Left forelimb (tissue), 1 donor: ENCODE measurements around the gene ZBED1.
"Not testable (repeated sequence)": the region's sequence is repeated elsewhere in the genome, so short reads cannot be mapped to it uniquely, and the experiment has no call there.

Experiments used
- DNase-seq: peaks from one replicate; pipeline ENCODE4 v3.0.0-alpha.2; 2018; ENCODE audit warnings: low spot score

ZBED1 gene

GRCh38 chrX:2500803-2501558 is at the start of gene ZBED1, which contains the start of gene DHRSX:
Gene ZBED1, minus strand, starts transcription at chrX:2500976. Its CDS starts 10,257 bp downstream, at chrX:2490719.
Gene DHRSX, minus strand, starts transcription at chrX:2500976. Its CDS starts 51 bp downstream, at chrX:2500925.
- peak; percentile 75 for DNase-seq

GRCh38 chrX:2549876-2550275 is 49.1 kb upstream of the ZBED1 start:
- DNase-seq = peak; percentile 36

DNA sequence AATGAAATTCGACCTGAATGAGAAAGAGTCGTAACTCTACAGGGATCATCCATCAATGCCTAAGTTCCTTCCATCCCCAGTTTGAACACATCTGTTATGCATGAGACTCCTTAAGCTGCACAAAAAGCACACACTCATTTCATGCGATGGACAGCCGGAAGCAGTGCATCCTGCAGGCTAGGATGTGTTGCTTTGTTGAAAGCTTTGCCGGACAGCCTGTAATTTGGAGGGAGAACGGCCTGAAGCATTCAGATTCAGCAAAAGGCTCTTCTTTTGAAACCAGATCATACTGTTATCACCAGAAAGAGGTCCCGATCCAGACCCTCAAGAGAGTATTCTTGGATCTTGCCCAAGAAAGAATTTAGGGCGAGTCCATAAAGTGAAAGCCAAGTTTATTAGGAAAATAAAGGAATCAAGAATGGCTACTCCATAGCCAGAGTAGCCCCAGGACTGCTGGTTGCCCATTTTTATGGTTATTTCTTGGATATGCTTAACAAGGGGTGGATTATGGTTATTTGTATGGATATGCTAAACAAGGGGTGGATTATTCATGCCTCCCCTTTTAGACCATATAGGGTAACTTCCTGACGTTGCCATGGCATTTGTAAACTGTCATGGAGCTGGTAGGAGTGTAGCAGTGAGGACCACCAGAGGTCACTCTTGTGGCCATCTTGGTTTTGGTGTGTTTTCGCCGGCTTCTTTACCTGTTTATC is 48.1 kb upstream of the ZBED1 start:
- DNase-seq = no peak

DNA sequence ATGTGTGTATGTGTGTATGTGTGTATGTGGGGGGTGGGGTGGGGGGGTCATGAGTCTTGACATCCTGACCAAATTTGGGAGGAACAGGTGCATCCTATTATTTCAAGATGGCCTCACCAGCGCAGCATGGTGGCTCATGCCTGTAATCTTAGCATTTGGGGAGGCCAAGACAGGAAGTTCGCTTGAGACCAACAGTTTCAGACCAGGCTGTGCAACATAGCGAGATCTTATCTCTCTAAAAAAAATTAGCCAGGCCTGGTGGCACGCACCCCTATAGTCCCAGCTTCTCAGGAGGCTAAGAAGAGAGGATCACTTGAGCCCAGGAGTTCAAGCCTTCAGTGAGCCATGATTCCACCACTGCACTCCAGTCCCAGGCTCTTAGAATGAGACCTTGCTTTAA is 47.0 kb upstream of the ZBED1 start:
- no peak for DNase-seq

GRCh38 chrX:2546496-2546895 is 45.7 kb upstream of the ZBED1 start:
- DNase-seq = no peak

- no peak for DNase-seq
These were observed 44.4 kb upstream of the ZBED1 start for GRCh38 chrX:2545144-2545543.

DNA sequence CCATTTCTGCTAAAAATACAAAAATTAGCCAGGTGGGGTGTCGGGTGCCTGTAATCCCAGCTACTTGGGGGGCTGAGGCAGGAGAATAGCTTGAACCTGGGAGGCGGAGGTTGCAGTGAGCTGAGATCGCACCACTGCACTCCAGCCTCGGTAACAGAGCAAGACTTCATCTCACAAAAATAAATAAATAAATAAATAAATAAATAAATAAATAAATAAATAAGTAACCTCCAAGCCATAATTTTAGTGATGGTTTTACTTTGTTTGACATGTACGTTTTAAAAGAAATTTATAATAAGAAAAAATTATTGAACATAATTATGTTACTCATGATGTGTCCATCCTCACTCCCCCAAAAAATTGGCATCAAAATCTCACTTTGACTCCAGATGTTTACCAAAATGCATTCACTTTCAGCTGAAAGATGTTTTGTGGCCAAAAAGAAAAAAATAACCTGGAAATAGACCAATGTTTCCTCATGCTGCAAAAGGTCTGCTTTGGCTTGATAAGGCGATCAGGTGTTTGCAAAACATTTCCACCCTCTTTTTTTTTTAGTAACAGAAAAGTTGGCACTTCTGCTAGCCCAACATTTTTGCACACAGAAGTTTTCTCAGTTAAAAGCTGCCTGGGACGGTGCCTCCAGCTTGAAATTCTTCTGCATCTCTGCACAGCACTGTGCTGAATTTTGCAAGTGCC is 42.2 kb upstream of the ZBED1 start:
- no peak for DNase-seq

DNA sequence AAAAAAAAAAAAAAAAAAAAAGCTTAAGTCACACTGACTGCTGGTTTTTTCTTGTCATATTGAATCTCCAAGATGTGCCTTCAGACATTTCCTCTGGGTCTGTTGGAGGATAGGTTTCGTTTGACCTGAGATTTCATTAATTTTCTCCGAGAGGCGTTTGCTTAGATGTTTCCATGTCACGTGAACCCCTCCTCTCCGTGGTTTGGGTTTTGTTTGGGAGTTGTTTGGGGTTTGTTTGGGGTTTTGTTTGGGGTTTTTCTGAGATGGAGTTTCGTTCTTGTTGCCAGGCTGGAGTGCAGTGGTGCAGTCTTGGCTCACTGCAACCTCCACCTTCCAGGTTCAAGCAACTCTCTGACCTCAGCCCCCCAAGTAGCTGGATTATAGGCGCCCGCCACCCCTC is 40.8 kb upstream of the ZBED1 start:
- DNase-seq = no peak

- DNase-seq = no peak
These were observed 39.7 kb upstream of the ZBED1 start for GRCh38 chrX:2540426-2540947.

GRCh38 chrX:2539586-2539985 is 38.8 kb upstream of the ZBED1 start:
- no peak for DNase-seq

- no peak for DNase-seq
These were observed 37.4 kb upstream of the ZBED1 start for GRCh38 chrX:2538031-2538757.

DNA sequence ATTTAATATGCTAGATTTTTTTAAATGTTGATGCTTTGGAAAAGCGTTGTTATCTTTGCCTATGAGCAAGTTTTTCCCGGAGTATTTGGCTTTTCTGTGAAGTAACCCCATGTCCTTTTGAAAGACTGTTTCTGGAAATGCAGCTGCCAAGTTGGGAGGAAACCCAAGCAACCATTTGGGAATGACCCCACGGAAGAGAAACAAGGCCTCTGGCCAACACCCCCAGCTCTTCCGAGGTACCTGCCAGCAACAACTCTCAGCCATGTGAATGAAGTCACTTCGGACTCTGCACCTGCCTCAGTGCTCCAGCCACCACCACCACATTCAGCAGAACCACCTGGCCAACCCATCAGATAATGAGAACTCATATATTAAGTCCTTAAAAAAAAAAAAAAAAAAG is 36.2 kb upstream of the ZBED1 start:
- no peak for DNase-seq

DNA sequence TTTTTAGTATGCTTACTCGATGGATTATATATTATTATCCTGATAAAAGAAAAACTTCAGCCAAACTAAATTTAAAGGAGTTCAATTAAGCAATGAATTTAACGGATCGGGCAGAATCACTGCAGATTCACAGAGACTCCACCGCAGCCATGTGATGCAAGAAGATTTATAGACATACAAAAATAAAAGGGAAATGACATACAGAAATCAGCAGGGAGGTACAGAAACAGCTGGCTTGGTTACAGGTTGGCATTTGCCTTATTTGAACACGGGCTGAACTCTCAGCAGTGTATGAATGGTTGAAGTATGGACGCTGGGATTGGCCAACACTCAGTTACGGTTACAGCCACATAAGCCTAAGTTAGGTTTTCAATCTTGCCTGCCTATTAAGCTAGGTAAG is 35.4 kb upstream of the ZBED1 start:
- no peak for DNase-seq

- DNase-seq = not testable (repeated sequence)
These were observed 33.7 kb upstream of the ZBED1 start for GRCh38 chrX:2534261-2535021.

GRCh38 chrX:2533424-2533823 is 32.6 kb upstream of the ZBED1 start:
- DNase-seq = no peak

DNA sequence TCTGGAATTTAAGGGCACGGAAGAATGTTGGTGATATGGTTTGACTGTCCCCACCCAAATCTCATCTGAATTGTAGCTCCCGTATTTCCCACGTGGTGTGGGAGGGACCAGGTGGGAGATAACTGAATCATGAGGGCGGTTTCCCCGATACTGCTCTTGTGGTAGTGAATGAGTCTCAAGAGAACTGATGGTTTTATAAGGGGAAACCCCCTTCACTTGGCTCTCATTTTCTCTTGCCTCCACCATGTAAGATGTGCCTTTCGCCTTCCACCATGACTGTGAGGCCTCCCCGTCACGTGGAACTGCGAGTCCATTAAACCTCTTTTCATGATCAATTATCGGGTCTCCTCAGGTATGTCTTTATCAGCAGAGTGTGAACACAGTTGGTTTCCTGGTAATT is 25.6 kb upstream of the ZBED1 start:
- DNase-seq = no peak

DNA sequence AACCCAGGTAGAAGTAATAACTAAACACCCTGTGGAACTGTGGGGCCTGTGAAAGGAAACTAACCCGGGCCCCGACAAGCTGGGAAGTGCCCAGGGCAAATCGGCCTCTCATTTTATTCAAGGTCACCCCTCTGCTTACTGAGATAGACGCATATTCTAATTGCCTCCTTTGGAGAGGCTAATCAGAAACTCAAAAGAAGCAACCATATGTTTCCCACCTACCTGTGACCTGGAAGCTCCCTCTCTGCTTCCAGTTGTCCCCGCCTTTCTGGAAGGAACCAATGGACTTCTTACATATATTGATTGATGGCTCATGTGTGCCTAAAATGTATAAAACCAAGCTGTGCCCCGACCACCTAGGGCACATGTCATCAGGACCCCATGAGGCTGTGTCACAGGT is 23.1 kb upstream of the ZBED1 start:
- DNase-seq = no peak

- DNase-seq = no peak
These were observed 21.2 kb upstream of the ZBED1 start for GRCh38 chrX:2521927-2522386.

DNA sequence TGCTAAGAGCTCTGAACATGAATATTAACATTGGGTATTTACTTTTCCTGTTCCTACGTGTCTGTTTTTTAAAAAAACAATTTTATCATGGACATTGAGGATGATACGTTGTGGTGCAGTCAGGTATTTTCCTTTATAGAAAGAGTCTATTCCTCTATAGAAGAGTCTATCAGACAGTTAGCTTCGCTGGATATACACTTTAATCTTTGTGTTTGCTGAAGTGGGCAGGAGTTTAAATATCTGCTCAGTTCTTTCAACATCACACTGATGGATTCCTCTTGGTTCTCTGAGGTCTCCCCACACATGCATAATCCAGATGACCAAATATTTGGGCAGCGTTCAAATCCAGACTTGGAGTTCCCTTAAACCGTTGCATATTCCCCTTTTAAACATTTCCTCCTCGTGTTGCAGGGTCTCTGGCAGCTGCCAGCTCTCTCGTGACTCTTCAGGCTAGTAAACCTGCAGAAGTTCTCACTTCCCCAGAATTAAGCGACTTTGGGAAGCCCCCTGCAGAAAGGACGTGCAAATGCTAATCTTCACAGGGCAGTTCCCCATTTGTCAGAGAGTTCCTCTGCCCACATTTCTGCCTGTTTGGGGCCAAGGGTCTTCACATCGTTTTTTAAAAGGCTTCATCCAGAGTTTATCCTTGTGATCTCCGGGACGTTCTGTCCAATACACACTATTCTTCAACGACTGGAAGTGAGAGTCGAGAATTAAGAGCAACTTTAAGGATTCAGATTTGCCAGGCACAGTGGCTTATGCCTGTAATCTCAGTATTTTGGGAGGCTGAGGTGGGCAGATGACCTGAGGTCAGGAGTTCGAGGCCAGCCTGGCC is 20.5 kb upstream of the ZBED1 start:
- DNase-seq = no peak

- DNase-seq = no peak
These were observed 19.8 kb upstream of the ZBED1 start for GRCh38 chrX:2520539-2520938.
